Keratinocyte (primary cell): ENCODE measurements around the gene ADGRB3.

ENCODE experiments used
- CTCF ChIP-seq, 3 experiments: IDR thresholded peaks in 1 of 3; conservative IDR thresholded peaks in 1 of 3; optimal IDR thresholded peaks in 1 of 3; 2 replicates in 2 of 3; 3 replicates in 1 of 3; pipeline versions ENCODE3 to v1.5.1; 2011; ENCODE audit warnings: low read length in 3 of 3, mild to moderate bottlenecking in 3 of 3, moderate library complexity in 2 of 3, control low read depth in 1 of 3, inconsistent platforms in 1 of 3; ENCODE audit not compliant: insufficient read depth in 2 of 3; ENCODE audit errors: extremely low read depth in 1 of 3
- EZH2 ChIP-seq: IDR thresholded peaks from one replicate; pipeline ENCODE4 v1.6.1; 2012; ENCODE audit warnings: inconsistent platforms, mild to moderate bottlenecking, low read length, moderate library complexity

GRCh38 chr6:69276204-69276603, 641.1 kb downstream of the ADGRB3 start:
- TF ChIP-seq CTCF (optimal IDR thresholded peaks at IDR 0.05 in 1 of 3, IDR thresholded peaks at IDR 0.05 in 1 of 3, conservative IDR thresholded peaks at IDR 0.05 in 1 of 3; ENCODE audit: extremely low read depth in 1 of 3, insufficient read depth in 2 of 3, low read length in 3 of 3): no peak
- TF ChIP-seq EZH2: no peak
